ENCODE data around the gene PDIK1L. TPM values are rescaled to one million over a fixed set of nuclear protein-coding genes. Genes with fewer than 3 reads are reported as not detected.

Gene PDIK1L
- total and polyA plus RNA-seq, 9 of the 15 experiments (the other 6 are each of a cell fraction or from before 2014, with no cell fraction given): 12.8 to 30.2 (median 21.5) TPM

DNA sequence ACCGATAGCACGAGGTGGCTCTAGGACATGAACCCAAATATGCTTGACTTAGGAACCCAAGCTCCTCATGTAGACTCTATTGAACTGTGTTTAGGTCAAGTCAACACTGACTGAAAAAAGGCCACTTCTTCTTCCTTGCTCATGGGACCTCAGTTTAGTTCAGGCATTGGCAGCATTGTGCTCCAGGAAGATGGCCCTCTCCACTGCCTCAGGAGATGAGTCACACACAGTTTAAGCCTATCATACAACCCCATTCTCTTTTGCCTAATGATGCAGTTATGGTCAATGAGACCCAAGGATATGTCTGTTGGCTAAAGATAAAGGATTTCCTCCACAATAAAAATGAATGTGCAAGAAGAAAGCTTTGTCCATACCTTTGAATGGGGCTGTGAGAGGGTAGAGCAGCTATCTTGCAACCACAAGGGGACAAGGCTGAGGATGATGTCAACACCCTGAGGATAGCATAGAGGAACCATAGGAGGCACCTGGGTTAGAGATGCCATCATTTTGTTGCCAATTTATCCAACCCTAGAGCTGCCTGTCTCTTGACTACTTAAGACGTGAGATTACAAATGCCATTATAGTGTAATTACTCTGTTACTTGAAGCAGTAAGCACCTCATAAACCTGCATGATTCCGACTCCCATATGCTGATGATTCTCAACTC lies 41.2 kb upstream of the PDIK1L start (continued):
- TF ChIP-seq, protein P1, sequence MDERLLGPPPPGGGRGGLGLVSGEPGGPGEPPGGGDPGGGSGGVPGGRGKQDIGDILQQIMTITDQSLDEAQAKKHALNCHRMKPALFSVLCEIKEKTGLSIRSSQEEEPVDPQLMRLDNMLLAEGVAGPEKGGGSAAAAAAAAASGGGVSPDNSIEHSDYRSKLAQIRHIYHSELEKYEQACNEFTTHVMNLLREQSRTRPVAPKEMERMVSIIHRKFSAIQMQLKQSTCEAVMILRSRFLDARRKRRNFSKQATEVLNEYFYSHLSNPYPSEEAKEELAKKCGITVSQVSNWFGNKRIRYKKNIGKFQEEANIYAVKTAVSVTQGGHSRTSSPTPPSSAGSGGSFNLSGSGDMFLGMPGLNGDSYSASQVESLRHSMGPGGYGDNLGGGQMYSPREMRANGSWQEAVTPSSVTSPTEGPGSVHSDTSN (CRISPR knock-in tag; IDR thresholded peaks at IDR 0.05; ENCODE audit: low read depth): no peak
- TF ChIP-seq, protein P1 (tag; conservative IDR thresholded peaks at IDR 0.05; ENCODE audit: low read depth): peak; percentile 66
- TF ChIP-seq MECOM (CRISPR knock-in tag; IDR thresholded peaks at IDR 0.05) (peak; percentile 54; the same call in 1 of the 2 replicates), CBX5 (IDR thresholded peaks at IDR 0.05; ENCODE audit: borderline replicate concordance, low read depth) (no peak), TARDBP (IDR thresholded peaks at IDR 0.05) (peak; percentile 91; the same call in 1 of the 2 replicates), MAFG (tag; conservative IDR thresholded peaks at IDR 0.05) (peak; percentile 16), ZNF134 (CRISPR knock-in tag; conservative IDR thresholded peaks at IDR 0.05) (no peak), HDAC3 (IDR thresholded peaks at IDR 0.05; ENCODE audit: borderline replicate concordance, partially characterized antibody) (peak; percentile 92), ZNF282 (CRISPR knock-in tag; IDR thresholded peaks at IDR 0.05) (no peak), KAT7 (CRISPR knock-in tag; IDR thresholded peaks at IDR 0.05; ENCODE audit: borderline replicate concordance) (no peak), ZNF124 (CRISPR knock-in tag; IDR thresholded peaks at IDR 0.05) (no peak), CREBBP (IDR thresholded peaks at IDR 0.05; ENCODE audit: low read depth, low read length) (no peak), ATF7 (IDR thresholded peaks at IDR 0.05) (peak; percentile 98), SP1 (CRISPR knock-in tag; IDR thresholded peaks at IDR 0.05) (peak; percentile 75), TAF9B (IDR thresholded peaks at IDR 0.05; ENCODE audit: partially characterized antibody) (no peak), ASH1L (IDR thresholded peaks at IDR 0.05; ENCODE audit: borderline replicate concordance, low read depth, partially characterized antibody) (no peak)
- TF ChIP-seq, protein P2, sequence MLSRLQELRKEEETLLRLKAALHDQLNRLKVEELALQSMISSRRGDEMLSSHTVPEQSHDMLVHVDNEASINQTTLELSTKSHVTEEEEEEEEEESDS (CRISPR knock-in tag; IDR thresholded peaks at IDR 0.05): no peak
- TF ChIP-seq, protein P3, sequence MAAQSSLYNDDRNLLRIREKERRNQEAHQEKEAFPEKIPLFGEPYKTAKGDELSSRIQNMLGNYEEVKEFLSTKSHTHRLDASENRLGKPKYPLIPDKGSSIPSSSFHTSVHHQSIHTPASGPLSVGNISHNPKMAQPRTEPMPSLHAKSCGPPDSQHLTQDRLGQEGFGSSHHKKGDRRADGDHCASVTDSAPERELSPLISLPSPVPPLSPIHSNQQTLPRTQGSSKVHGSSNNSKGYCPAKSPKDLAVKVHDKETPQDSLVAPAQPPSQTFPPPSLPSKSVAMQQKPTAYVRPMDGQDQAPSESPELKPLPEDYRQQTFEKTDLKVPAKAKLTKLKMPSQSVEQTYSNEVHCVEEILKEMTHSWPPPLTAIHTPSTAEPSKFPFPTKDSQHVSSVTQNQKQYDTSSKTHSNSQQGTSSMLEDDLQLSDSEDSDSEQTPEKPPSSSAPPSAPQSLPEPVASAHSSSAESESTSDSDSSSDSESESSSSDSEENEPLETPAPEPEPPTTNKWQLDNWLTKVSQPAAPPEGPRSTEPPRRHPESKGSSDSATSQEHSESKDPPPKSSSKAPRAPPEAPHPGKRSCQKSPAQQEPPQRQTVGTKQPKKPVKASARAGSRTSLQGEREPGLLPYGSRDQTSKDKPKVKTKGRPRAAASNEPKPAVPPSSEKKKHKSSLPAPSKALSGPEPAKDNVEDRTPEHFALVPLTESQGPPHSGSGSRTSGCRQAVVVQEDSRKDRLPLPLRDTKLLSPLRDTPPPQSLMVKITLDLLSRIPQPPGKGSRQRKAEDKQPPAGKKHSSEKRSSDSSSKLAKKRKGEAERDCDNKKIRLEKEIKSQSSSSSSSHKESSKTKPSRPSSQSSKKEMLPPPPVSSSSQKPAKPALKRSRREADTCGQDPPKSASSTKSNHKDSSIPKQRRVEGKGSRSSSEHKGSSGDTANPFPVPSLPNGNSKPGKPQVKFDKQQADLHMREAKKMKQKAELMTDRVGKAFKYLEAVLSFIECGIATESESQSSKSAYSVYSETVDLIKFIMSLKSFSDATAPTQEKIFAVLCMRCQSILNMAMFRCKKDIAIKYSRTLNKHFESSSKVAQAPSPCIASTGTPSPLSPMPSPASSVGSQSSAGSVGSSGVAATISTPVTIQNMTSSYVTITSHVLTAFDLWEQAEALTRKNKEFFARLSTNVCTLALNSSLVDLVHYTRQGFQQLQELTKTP (IDR thresholded peaks at IDR 0.05; ENCODE audit: low read depth in 1 of 2, partially characterized antibody in 2 of 2): peak; percentile 17 to 83
- TF ChIP-seq, protein P4, sequence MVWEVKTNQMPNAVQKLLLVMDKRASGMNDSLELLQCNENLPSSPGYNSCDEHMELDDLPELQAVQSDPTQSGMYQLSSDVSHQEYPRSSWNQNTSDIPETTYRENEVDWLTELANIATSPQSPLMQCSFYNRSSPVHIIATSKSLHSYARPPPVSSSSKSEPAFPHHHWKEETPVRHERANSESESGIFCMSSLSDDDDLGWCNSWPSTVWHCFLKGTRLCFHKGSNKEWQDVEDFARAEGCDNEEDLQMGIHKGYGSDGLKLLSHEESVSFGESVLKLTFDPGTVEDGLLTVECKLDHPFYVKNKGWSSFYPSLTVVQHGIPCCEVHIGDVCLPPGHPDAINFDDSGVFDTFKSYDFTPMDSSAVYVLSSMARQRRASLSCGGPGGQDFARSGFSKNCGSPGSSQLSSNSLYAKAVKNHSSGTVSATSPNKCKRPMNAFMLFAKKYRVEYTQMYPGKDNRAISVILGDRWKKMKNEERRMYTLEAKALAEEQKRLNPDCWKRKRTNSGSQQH (CRISPR knock-in tag; IDR thresholded peaks at IDR 0.05): 0 out of 2 replicates have a peak, but pooled peaks have one; percentile 35
- TF ChIP-seq, protein P5, sequence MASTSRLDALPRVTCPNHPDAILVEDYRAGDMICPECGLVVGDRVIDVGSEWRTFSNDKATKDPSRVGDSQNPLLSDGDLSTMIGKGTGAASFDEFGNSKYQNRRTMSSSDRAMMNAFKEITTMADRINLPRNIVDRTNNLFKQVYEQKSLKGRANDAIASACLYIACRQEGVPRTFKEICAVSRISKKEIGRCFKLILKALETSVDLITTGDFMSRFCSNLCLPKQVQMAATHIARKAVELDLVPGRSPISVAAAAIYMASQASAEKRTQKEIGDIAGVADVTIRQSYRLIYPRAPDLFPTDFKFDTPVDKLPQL (IDR thresholded peaks at IDR 0.05; ENCODE audit: extremely low read depth, insufficient read length): no peak
